ENCODE measurements around the gene FAM234A. TPM values are rescaled to one million over a fixed set of nuclear protein-coding genes. Genes with fewer than 3 reads are reported as not detected.

The FAM234A gene
- total RNA-seq, 1 experiment from 2014 or later, result 94.9 TPM

GRCh38 chr16:275041-275641 lies 40.5 kb downstream of the FAM234A start:
- H3K56ac ChIP-seq (ENCODE audit: insufficient read length, low read depth, low read length), result no peak overlapping the region
- H2AFZ ChIP-seq (ENCODE audit: low read length), result no peak overlapping the region
- H3K4me3 Mint-ChIP-seq, result peak overlapping the region; percentile 58 to 75
- no peaks in the 10 kb centered on the region for H3K36me3 Mint-ChIP-seq (ENCODE audit: insufficient read depth in 1 of 3, low read depth in 3 of 3)
- peak overlapping the region; percentile 23 for H3K4me2 ChIP-seq (ENCODE audit: insufficient read depth, insufficient read length, low read length)
- H3K4me1 Mint-ChIP-seq, result peaks cover 0 to 2% of the 10 kb centered on the region in 2 experiments; a peak in 1 of 4 replicates
- no peaks in the 10 kb centered on the region; a peak in 1 of 5 replicates for H3K9me3 Mint-ChIP-seq
- no peak overlapping the region for H2BK5ac ChIP-seq (ENCODE audit: insufficient read length, low read length)
- no peak overlapping the region for H2AK5ac ChIP-seq (ENCODE audit: insufficient read length, low read length)
- H3K27ac Mint-ChIP-seq, result no peak overlapping the region
- H2BK20ac ChIP-seq (ENCODE audit: low read depth, low read length, poor library complexity, severe bottlenecking), result no peak overlapping the region
- H3K4me1 ChIP-seq (ENCODE audit: insufficient read depth, low read length), result no peaks in the 10 kb centered on the region
- peaks cover 48% of the 10 kb centered on the region for H3K27me3 Mint-ChIP-seq (ENCODE audit: low read depth)
- no peaks in the 10 kb centered on the region for H3K9me3 ChIP-seq (ENCODE audit: control insufficient read depth, low read depth, low read length)
- no peak overlapping the region for H3K4ac ChIP-seq (ENCODE audit: low read depth, low read length)
- no peak overlapping the region for H3K27ac ChIP-seq (ENCODE audit: insufficient read length, low read depth, low read length)
- H2BK12ac ChIP-seq (ENCODE audit: insufficient read length, low read depth, low read length), result no peak overlapping the region
- H2BK15ac ChIP-seq (ENCODE audit: low read depth, low read length), result no peak overlapping the region
- no peak overlapping the region for H4K91ac ChIP-seq (ENCODE audit: insufficient read length, low read depth, low read length)
- peak; percentile 55 for DNase-seq
- H3K9ac ChIP-seq (ENCODE audit: extremely low read depth, insufficient read length, low read length), result no peak overlapping the region
- H4K20me1 ChIP-seq (ENCODE audit: control insufficient read depth, insufficient read depth, insufficient read length), result no peaks in the 10 kb centered on the region
- no peak overlapping the region for H3K18ac ChIP-seq (ENCODE audit: insufficient read length, low read depth, low read length)
- H3T11ph ChIP-seq (ENCODE audit: low read length), result no peak overlapping the region
- H3K79me1 ChIP-seq (ENCODE audit: insufficient read depth, low read depth, low read length, poor library complexity, severe bottlenecking), result no peaks in the 10 kb centered on the region
- TF ChIP-seq, protein P1, sequence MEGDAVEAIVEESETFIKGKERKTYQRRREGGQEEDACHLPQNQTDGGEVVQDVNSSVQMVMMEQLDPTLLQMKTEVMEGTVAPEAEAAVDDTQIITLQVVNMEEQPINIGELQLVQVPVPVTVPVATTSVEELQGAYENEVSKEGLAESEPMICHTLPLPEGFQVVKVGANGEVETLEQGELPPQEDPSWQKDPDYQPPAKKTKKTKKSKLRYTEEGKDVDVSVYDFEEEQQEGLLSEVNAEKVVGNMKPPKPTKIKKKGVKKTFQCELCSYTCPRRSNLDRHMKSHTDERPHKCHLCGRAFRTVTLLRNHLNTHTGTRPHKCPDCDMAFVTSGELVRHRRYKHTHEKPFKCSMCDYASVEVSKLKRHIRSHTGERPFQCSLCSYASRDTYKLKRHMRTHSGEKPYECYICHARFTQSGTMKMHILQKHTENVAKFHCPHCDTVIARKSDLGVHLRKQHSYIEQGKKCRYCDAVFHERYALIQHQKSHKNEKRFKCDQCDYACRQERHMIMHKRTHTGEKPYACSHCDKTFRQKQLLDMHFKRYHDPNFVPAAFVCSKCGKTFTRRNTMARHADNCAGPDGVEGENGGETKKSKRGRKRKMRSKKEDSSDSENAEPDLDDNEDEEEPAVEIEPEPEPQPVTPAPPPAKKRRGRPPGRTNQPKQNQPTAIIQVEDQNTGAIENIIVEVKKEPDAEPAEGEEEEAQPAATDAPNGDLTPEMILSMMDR (conservative IDR thresholded peaks at IDR 0.05), result no peak
- WGBS (ENCODE audit: extremely low coverage, insufficient read length, low lambda C conversion rate), result no CpG with 5 or more reads among the region's 58 CpGs
- H3K79me2 ChIP-seq (ENCODE audit: insufficient read depth, low read length), result no peaks in the 10 kb centered on the region
- H3K14ac ChIP-seq (ENCODE audit: insufficient read depth, low read length), result no peak overlapping the region
- no peak overlapping the region for H3K23ac ChIP-seq (ENCODE audit: insufficient read length, low read depth, low read length)
- peaks cover 5% of the 10 kb centered on the region for H3K23me2 ChIP-seq (ENCODE audit: insufficient read length, low read depth, low read length, poor library complexity, severe bottlenecking)
- H4K8ac ChIP-seq (replicated peaks; ENCODE audit: insufficient read length, low read depth, low read length), result no peak overlapping the region
- H2BK120ac ChIP-seq (ENCODE audit: low read depth, low read length, poor library complexity, severe bottlenecking), result no peak overlapping the region
- no peak overlapping the region for H4K5ac ChIP-seq (ENCODE audit: insufficient read length, low read depth, low read length)
- peaks cover 3% of the 10 kb centered on the region; the same call in 1 of the 2 replicates for H3K27me3 ChIP-seq (ENCODE audit: insufficient read depth, low read length)

Data from H9 (cell line).